Measurements from ENCODE around the gene IL19.

- TF ChIP-seq POLR2AphosphoS5 (IDR thresholded peaks at IDR 0.05; ENCODE audit: low read depth, low read length) (no peak), POLR2A (IDR thresholded peaks at IDR 0.05; ENCODE audit: low read depth, low read length) (no peak), SPI1 (IDR thresholded peaks at IDR 0.05; ENCODE audit: low read depth, low read length) (no peak), TAF1 (IDR thresholded peaks at IDR 0.05; ENCODE audit: low read depth, low read length) (no peak), POU2F2 (IDR thresholded peaks at IDR 0.05; ENCODE audit: low read depth, low read length) (no peak), PAX5 (IDR thresholded peaks at IDR 0.05; ENCODE audit: insufficient read depth, low read length, severe bottlenecking) (no peak)
Measured at GRCh38 chr1:206834217-206834616, 63.6 kb downstream of the IL19 start.
